D721Med (cell line): ENCODE measurements around the gene PRKAB1.
"Not testable (repeated sequence)": the region's sequence is repeated elsewhere in the genome, so short reads cannot be mapped to it uniquely, and the experiment has no call there.

ENCODE experiments used
- DNase-seq: peaks from one replicate; pipeline ENCODE4 v3.0.0; 2011; ENCODE audit warnings: low spot score; ENCODE audit not compliant: insufficient read length
- FAIRE-seq: peaks from 2 replicates; lab custom pipeline; 2011; peaks lifted over from hg19 to GRCh38; lab: Jason Lieb, UNC
- CTCF ChIP-seq: IDR thresholded peaks from 2 replicates; pipeline ENCODE4 v1.5.1; 2012; ENCODE audit warnings: mild to moderate bottlenecking, control low read depth; ENCODE audit not compliant: insufficient read depth; ENCODE audit errors: missing control alignments

Gene PRKAB1

GRCh38 chr12:119667577-119668323 lies at the start of gene PRKAB1:
Gene PRKAB1, plus strand, starts transcription at chr12:119668133. Its CDS starts 112 bp downstream, at chr12:119668245.
- FAIRE-seq (no peak), DNase-seq (peak; percentile 77)
- peak; percentile 75 for TF ChIP-seq CTCF

GRCh38 chr12:119618328-119618896 lies 49.5 kb upstream of the PRKAB1 start:
- not testable (repeated sequence) for DNase-seq, FAIRE-seq

- FAIRE-seq (no peak), DNase-seq (no peak)
- TF ChIP-seq CTCF = no peak
Measured at GRCh38 chr12:119620490-119620889, 47.4 kb upstream of the PRKAB1 start.

GRCh38 chr12:119621878-119622277 lies 46.1 kb upstream of the PRKAB1 start:
- TF ChIP-seq CTCF = no peak
- FAIRE-seq = no peak
- DNase-seq = no peak

GRCh38 chr12:119624966-119625365 lies 43.0 kb upstream of the PRKAB1 start:
- DNase-seq = no peak
- FAIRE-seq = no peak
- no peak for TF ChIP-seq CTCF

GRCh38 chr12:119627019-119627643 lies 40.8 kb upstream of the PRKAB1 start:
- no peak for DNase-seq
- FAIRE-seq = no peak
- no peak for TF ChIP-seq CTCF

- DNase-seq = no peak
- FAIRE-seq = no peak
- no peak for TF ChIP-seq CTCF
Measured at GRCh38 chr12:119627686-119628085, 40.2 kb upstream of the PRKAB1 start.
